MCF 10A (cell line): Measurements from ENCODE around the gene FAHD1. TPM values are rescaled to one million over a fixed set of nuclear protein-coding genes. Genes with fewer than 3 reads are reported as not detected.

Source experiments
- BruUV-seq: library from RNA; stranded (reverse); fragments of 400-500 nt; replicated peaks from 2 replicates; lab custom pipeline; 2021; lab: Mats Ljungman, UMichigan
- CTCF ChIA-PET: fragments of 300-600 bp; sonication (Branson Sonifier 250); formaldehyde crosslinking; extraction: SDS; loops from one replicate; lab custom pipeline; 2021; ENCODE audit warnings: antibody characterized with exemption, inconsistent platforms; lab: Yijun Ruan, JAX
- POLR2A ChIA-PET: fragments of 300-600, 350-650 bp; sonication (Branson Sonifier 250); formaldehyde crosslinking; extraction: SDS; loops from one replicate; lab custom pipeline; 2020; ENCODE audit warnings: antibody characterized with exemption, inconsistent platforms; lab: Yijun Ruan, JAX
- DNase-seq: peaks from one replicate; pipeline ENCODE4 v3.0.0-alpha.2; 2018; ENCODE audit not compliant: unreplicated experiment
- H3K27ac Mint-ChIP-seq: one replicate; pipeline ENCODE4 v1.8.0; 2022; ENCODE audit warnings: mild to moderate bottlenecking, low read depth, mixed read lengths; ENCODE audit not compliant: unreplicated experiment
- H3K27me3 Mint-ChIP-seq: one replicate; pipeline ENCODE4 v1.8.0; 2022; ENCODE audit warnings: mixed read lengths; ENCODE audit not compliant: insufficient read depth, unreplicated experiment
- H3K36me3 Mint-ChIP-seq: one replicate; pipeline ENCODE4 v1.8.0; 2022; ENCODE audit warnings: mild to moderate bottlenecking, moderate library complexity, mixed read lengths; ENCODE audit not compliant: insufficient read depth, unreplicated experiment
- H3K4me1 Mint-ChIP-seq: one replicate; pipeline ENCODE4 v1.8.0; 2022; ENCODE audit warnings: mixed read lengths; ENCODE audit not compliant: insufficient read depth, unreplicated experiment
- H3K4me3 Mint-ChIP-seq: one replicate; pipeline ENCODE4 v1.8.0; 2022; ENCODE audit warnings: mild to moderate bottlenecking, moderate library complexity, mixed read lengths; ENCODE audit not compliant: unreplicated experiment
- H3K9me3 Mint-ChIP-seq: one replicate; pipeline ENCODE4 v1.8.0; 2022; ENCODE audit warnings: mixed read lengths; ENCODE audit not compliant: unreplicated experiment
- CTCF ChIP-seq: fragments of 200-600 bp; IDR thresholded peaks from one replicate; pipeline ENCODE4 v1.8.0; 2022; ENCODE audit warnings: antibody characterized with exemption, mild to moderate bottlenecking; ENCODE audit not compliant: unreplicated experiment
- intact Hi-C: fragments of 100-400 bp; cut with micrococcal nuclease; formaldehyde crosslinking; loops from 2 replicates; pipeline ENCODE4 v1.14.1; 2022
- total RNA-seq: library from RNA; stranded (reverse); gene quantifications from 2 replicates; pipeline ENCODE4 v1.2.3, GENCODE V29; 2022

FAHD1 gene
- total RNA-seq, 1 experiment from 2014 or later, result 21.4 TPM

- Mint-ChIP-seq H3K27me3 (no peaks in the 10 kb centered on the region), H3K36me3 (peaks cover 44% of the 10 kb centered on the region), H3K9me3 (no peaks in the 10 kb centered on the region), H3K4me1 (no peaks in the 10 kb centered on the region), H3K27ac (no peak overlapping the region), H3K4me3 (no peak overlapping the region)
- intact Hi-C loops, result no loop called here
- no peak for DNase-seq
- POLR2A ChIA-PET, result interaction anchor here (1.7 kb wide), 1 partner anchor 38 kb away, joined by 6 read pairs; the partner anchor contains the start of genes NUBP2 and SPSB3
- TF ChIP-seq CTCF, result no peak
- BruUV-seq, result no TSS peak
- CTCF ChIA-PET, result interaction anchor here (1.0 to 1.1 kb wide), 2 partner anchors 19 to 114 kb away, joined by 3 read pairs; partner anchors contain the start of gene MAPK8IP3
Observed at GRCh38 chr16:1820096-1820945, 6.7 kb upstream of the FAHD1 start.

- Mint-ChIP-seq H3K4me3 (no peak overlapping the region), H3K36me3 (peaks cover 38% of the 10 kb centered on the region), H3K27ac (no peak overlapping the region), H3K4me1 (no peaks in the 10 kb centered on the region), H3K9me3 (no peaks in the 10 kb centered on the region), H3K27me3 (no peaks in the 10 kb centered on the region)
- ChIA-PET CTCF (interaction anchor here (1.0 to 1.1 kb wide), 2 partner anchors 18 to 115 kb away, joined by 3 read pairs; partner anchors contain the start of gene MAPK8IP3), POLR2A (interaction anchor here (1.0 to 1.7 kb wide), 2 partner anchors 39 to 115 kb away, joined by 3 to 6 read pairs; partner anchors contain the start of genes MAPK8IP3, NUBP2 and SPSB3)
- BruUV-seq, result no TSS peak
- intact Hi-C loops, result no loop called here
- DNase-seq, result no peak
- no peak for TF ChIP-seq CTCF
Observed at GRCh38 chr16:1820946-1821290, 6.1 kb upstream of the FAHD1 start.

GRCh38 chr16:1821861-1822611 is 5.0 kb upstream of the FAHD1 start:
- no peaks in the 10 kb centered on the region for H3K4me1 Mint-ChIP-seq
- no TSS peak for BruUV-seq
- H3K4me3 Mint-ChIP-seq, result no peak overlapping the region
- POLR2A ChIA-PET, result interaction anchor here (1.0 kb wide), 1 partner anchor 116 kb away, joined by 3 read pairs; the partner anchor contains the start of gene MAPK8IP3
- intact Hi-C loops, result no loop called here
- no peak overlapping the region for H3K27ac Mint-ChIP-seq
- no peak for TF ChIP-seq CTCF
- H3K27me3 Mint-ChIP-seq, result no peaks in the 10 kb centered on the region
- peaks cover 38% of the 10 kb centered on the region for H3K36me3 Mint-ChIP-seq
- CTCF ChIA-PET, result interaction anchor here (1.1 kb wide), 1 partner anchor 116 kb away, joined by 3 read pairs; the partner anchor contains the start of gene MAPK8IP3
- no peaks in the 10 kb centered on the region for H3K9me3 Mint-ChIP-seq
- no peak for DNase-seq

GRCh38 chr16:1822801-1823200 is 4.2 kb upstream of the FAHD1 start:
- no peak overlapping the region for H3K27ac Mint-ChIP-seq
- ChIA-PET POLR2A (interaction anchor here (6.1 kb wide), 1 partner anchor 40 kb away, joined by 58 read pairs; the partner anchor contains the start of genes NUBP2 and SPSB3), CTCF (interaction anchor here (0.6 kb wide), 2 partner anchors 30 to 181 kb away, joined by 3 read pairs; no protein-coding TSS in a partner anchor)
- no peak for DNase-seq
- BruUV-seq, result no TSS peak
- peaks cover 35% of the 10 kb centered on the region for H3K36me3 Mint-ChIP-seq
- no peaks in the 10 kb centered on the region for H3K27me3 Mint-ChIP-seq
- H3K4me3 Mint-ChIP-seq, result no peak overlapping the region
- intact Hi-C loops, result no loop called here
- H3K4me1 Mint-ChIP-seq, result no peaks in the 10 kb centered on the region
- no peaks in the 10 kb centered on the region for H3K9me3 Mint-ChIP-seq
- no peak for TF ChIP-seq CTCF
